HG03097 (cell line): ENCODE data around the gene PRMT7.
A peak's percentile ranks its signal among the peaks of the same experiment; 100 is the strongest.

Experiments
- ATAC-seq: cut with Tn5 transposase; IDR thresholded peaks from one replicate; pipeline ENCODE4 v1.9.1; 2021; ENCODE audit not compliant: unreplicated experiment, low FRiP score

The PRMT7 gene

DNA sequence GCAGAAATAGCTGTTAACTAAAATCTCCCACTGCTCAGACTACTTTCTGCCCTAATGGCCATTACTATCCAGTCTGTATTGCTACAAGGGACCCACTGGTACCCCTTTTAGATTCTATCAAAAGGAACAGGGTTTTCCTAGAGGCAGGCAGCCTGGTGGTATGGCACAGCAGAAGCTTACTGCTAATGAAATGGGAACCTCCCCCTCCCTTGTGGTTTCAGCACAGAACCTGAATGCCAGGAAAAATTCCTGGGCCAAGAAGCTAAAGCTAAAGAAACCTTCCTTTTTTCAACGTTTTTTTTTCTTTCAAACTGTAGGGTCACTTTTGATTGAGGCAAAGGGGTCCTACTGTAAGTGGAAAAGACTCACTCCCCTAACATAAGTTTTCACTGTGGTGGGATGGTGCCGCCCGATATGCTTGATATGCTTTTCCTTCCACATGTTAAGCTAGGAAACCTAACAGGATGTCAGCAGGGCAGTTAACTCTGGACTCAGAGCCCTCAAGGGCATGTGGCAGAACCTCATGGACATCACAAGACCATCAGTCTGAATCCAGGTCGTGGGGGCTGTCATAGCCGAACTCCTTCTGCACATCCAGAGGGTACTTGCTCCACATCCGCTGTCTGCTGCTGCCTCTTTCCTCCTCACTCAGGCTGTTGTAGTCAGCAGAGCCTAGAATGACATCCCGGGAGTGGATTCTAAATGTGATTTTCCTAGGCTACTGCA is 9.9 kb upstream of the PRMT7 start:
- no peak for ATAC-seq

DNA sequence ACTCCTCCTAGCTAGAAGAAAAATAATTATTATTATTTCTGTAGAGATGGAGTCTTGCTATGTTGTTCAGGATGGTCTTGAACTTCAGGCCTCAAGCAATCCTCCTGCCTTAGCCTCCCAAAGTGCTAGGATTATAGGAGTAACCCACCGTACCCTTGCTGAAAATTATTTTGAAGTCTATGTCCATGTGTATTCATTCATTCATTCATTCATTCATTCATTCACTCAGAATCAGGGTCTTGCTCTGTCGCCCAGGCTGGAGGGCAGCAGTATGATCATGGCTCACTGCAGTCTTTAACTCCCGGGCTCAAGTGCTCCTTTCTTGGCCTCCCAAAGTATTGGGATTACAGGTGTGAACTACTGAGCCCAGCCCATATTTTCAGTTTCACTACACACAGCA is 4.2 kb upstream of the PRMT7 start:
- no peak for ATAC-seq

DNA sequence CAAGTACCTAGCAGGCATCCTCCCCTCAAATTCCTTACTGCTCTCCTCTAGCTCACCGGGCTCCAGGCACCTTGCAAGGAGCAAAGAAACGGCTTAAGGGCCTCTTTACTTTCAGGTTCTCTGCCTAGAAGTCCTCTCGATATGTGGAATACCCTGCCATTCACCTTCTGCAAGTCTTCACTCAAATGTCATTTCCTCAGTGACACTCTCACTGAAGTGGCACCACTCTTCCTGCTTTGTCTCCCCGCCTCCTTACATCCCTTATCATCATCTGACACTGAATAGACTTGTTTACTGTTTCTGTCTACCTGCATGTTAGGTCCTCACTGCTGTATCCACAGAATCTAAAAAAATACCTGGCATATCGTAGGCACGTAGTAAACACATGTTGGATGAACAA is 1.0 kb upstream of the PRMT7 start:
- ATAC-seq, result no peak

DNA sequence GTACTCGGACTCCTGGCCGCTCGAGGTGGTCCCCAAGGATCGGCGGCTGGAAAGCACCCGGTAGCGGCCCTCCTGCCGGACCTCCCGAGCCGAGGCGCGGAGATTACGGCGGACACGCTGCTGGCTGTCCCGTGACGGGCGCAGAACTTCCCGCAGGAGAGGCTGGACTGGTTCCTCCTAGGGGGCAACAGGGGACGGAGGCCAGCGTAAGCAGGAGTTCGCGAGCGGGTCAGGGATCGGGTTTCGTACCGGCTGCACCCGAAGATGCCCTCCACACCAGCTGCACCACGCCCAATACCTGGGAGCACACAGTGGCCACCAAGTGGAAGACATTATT is 414 bp upstream of the PRMT7 start:
- ATAC-seq, result peak; percentile 36

DNA sequence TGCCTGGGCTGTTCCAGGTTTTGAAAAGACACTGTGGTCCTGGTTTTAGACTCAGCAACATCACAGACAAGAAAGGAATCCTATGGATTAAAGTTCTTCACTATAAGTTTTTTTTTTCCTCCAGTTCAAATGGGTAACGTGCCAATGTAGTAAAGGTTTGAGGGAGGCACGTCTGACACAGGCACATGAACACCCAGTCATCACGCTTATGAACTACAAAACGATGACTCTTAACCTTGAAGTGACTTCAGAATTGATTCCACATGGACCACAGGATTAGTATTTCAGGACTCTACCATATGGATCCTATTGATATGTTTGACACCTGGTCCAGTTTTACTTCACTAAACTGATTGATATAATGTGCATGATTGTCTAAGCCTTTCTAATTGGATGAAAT is 2.3 kb downstream of the PRMT7 start:
- no peak for ATAC-seq

DNA sequence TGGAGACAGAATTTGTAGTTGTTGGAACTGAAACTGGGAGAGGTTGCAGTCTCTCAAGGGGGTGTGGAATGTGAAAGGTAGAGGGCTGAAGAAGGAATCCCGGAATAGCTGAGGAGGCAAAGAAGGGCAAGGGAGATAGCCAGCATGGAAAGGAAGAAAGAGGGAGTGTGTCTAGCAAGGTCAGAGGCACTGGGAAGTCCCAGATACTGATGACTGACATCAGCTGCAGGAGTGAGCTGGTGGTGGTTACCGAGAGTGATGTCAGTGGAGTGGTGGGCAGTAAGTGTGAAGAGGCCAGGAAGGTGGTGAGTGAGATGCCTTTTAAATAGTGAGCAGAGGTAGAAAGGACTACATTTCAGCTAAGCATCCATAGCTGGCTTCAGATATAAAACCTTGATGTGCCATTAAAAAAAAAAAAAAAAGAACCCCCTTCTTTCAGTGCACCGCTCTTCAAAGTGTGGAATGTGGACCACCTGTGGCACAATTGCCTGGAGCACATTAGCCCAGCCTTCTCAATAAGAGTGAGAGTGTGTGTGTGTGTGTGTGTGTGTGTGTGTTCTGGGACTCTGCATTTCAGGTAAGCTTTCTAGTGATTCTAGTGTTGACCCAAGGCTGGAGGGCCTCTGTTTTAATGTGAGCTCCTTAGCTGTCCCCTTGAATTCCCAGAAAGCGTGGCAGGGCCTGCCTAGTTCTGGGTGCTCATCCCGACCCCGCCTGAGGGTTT is 8.5 kb downstream of the PRMT7 start:
- ATAC-seq, result no peak

DNA sequence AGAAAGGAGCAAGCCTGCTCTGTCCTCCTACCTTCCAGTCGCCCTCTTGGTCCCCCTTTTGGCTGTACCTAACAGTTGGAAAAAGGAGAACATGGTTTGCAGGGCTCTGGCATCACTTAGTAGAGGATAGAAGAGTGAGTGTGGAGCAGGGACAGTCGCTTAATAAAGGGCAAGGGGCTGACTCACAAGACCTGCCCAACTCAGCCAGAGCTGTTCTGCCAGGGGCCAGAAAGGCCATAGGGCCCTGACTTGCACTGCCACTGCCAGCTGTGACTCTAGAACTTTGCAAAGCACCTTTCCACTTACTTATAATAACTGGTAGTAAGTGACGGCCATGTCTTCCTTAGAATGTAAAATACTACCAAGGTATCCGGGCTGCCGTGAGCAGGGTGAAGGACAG is 13.5 kb downstream of the PRMT7 start:
- no peak for ATAC-seq

DNA sequence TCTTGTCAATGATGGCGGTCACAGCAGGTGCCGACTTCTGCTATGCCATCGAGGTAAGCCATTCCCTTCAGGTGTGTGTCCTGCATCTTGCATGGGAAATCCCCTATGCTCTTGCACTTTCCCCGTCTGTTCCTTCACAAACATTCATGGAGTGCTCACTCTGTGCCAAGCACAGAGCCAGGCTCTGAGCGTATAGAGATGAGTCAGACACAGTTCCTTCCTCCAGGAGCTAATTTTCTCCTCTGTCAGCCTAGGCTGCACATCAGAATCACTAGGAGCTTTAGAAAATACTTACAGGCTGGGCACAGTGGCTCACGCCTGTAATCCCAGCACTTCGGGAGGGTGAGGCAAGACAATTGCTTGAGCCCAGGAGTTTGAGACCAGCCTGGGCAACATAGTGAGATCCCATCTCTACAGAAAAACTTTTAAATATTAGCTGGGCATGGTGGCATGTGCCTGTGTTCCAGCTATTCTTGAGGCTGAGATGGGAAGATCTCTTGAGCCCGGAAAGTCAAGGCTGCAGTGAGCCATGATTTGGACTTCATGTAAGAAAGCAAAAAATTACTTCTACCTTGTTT is 14.1 kb downstream of the PRMT7 start:
- ATAC-seq, result no peak

DNA sequence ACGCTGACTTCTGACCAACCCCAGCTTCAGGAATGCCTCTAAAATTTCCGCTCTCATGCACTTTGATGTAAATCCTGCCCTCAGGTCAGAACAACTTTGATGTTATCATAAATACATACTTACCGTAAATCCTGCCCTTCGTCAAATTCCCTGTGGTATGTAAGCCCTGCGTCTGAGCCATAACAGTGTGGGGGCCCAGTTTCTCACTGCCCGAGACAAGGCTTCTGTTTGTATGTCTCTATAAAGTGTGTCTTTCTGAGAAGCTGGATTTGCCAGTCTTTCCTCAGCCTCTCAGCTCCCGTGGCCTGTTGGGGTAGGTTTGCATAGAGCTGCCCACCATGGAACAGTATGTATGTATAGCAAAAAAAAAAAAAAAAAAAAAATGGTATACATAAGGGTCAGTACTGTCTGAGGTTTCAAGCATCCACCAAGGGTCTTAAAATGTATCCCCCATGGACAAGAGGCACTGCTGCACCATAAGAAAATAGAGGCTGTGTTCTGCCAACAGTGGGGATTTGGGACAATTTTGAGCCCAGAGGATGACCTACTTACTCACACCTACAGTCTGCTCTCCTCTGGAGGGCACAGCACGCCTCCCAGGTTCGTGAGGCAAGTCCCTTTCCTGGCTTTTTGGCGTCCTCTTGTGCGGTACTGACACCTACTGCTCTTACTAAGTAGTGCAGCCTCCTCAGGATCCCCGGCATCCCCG is 17.5 kb downstream of the PRMT7 start:
- no peak for ATAC-seq

DNA sequence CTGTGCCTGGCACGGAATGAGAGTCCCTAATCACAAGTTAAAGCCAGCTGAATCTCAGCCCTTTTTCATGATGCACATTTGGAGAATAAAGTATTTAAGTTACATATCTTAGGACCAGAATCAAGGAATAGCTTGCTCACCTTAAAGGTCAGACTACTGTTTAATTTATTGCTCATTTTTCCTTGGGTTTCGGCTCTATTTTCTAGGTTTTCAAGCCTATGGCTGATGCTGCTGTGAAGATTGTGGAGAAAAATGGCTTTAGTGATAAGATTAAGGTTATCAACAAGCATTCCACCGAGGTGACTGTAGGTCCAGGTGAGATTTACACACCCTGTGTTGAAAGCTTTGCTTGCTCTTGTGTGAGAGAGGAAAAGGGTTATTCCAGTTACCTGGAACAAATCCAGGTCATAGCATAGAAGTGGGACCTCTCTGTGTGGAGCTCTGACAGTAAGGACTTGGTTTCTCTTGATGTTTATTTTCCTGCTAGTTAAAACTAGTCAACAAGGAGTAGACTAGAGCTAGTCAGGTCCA is 18.1 kb downstream of the PRMT7 start:
- no peak for ATAC-seq

DNA sequence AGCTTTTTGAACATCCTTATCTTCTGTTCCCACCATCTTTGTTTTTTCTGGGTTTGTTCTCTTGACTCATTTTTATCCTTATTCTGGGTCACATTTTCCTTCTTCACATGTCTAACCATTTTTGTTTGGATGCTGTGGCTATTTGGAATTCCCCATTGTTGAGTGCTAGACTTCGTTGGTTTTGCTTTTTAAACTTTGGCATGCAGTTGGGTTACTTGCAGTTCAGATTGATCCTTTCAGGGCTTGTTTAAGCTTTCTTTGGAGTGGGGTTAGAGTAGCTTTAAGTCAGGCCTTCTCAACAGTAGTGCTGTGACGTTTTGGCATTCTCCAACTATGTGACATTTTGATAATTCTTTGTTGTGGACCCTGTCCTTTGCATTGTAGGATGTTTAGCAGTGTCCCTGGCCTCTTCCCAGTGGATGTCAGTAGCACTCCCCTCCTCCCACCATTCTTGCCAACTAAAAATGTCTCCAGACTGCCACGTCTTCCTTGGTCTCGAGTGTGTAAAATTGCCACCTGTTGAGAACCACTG is 21.1 kb downstream of the PRMT7 start:
- no peak for ATAC-seq

DNA sequence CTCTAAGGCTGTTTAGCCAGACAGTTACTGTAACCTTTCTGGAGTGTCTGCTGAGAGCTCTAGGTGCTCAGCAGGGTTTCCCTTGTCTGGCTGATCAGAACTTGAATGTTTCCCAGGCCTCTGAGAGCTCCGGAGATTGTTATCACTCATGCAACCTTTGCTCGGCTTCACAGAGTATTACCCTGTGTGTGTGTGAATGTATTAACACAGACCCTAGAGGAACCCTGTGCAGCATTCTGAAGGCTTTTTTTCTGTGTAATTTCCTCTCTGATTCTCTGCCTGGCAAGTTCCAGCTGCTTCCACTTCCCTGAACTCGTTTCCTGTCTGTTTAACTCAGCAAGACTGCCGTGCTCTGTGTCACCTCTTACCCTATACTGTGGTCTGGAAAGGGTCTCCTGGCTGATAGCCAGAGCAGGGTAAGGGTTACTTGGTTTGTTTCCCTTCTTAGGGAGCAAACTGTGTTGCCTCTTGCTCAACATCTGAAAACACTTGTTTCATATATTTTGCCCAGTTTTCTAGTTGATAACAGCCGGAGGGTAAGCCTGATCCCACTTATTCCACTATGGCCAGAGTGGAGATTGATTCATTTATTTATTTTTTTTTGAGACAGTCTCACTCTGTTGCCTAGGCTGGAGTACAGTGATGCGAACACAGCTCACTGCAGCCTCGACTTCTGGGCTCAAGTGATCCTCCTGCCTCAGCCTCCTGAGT is 21.7 kb downstream of the PRMT7 start:
- no peak for ATAC-seq

DNA sequence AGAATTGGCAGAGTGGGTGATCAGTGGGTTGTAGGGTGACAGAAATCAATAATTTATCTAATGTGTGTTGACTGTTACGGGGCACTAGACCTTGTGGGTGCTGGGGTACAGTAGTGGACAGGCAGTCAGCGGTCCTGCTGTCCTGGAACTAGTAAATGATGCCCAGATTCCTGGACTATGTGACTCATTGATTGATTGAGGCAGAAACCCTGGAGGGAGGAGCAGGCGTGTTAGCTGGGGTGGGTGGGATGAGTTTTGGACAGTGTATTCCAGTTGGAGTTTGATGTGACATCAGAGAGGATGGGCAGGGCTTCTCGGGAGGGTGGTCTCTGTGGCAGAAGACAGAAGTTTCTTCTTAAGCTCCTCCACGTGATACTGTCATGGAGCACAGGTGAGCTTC is 24.4 kb downstream of the PRMT7 start:
- ATAC-seq, result no peak

DNA sequence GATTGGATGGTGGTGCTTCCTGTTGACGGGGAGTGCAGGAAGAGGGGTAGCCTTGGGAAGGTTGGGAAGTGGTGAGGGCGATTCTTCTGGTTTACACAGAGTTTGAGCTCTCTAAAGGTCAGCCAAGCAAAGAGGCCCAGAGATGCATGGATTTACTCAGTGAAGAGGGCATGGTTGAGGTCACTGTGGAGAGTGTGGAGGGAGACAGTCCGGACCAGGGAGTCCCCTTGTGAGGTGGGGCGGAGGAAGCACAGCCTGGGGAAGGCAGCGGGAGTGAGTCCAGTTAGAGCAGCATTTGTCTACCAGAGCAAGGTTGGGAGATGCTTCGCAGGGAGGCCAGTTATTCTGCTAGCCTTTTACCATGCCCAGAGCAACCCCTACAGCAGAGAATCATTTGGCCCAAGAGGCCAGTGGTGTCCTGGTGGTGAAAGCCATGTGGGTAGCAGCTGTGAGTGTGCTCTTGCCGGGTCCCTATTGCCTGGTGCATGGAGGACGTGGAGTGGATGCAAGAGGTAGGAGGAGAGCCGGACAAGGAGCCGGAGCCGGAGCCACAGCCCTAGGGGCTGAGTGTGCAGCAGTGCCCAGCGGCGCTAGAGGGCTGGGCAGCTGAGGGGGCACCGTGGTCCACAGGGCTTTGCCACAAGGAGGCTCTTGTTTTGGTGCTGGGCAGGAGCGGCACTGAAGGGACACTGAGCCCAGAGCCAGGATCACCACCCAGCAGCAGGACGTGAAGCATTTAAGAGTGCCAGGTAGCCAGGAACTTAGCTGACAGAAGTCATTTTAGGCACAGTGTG is 27.7 kb downstream of the PRMT7 start:
- ATAC-seq, result no peak

DNA sequence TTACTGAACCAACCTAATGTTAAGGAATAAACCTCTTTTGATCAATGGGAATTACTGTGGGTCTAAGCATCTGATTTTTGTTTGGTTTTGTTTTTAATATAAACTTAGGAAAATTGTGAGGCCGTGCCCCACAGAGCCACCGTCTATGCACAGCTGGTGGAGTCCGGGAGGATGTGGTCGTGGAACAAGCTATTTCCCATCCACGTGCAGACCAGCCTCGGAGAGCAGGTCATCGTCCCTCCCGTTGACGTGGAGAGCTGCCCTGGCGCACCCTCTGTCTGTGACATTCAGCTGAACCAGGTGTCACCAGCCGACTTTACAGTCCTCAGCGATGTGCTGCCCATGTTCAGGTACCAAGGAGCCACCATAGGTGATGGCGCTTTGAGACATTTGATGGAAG is 28.4 kb downstream of the PRMT7 start:
- no peak for ATAC-seq

DNA sequence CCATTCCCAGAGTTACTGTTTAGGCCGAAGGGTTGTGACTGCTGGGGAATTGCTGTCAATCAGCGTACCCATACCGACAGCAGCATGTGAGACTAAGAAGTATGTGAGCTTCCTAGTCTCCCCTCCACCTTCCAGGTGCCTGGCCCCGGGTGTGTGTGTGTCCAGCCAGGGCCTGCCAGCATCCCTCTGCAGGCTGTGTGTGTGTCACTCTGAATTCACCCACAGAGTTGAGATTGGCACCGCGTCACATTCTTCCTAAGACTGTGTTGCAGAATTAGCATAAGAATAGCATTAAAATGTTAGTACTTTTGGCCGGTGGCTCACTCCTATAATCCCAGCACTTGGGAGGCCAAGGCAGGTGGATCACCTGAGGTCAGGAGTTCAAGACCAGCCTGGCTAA is 31.8 kb downstream of the PRMT7 start:
- no peak for ATAC-seq

DNA sequence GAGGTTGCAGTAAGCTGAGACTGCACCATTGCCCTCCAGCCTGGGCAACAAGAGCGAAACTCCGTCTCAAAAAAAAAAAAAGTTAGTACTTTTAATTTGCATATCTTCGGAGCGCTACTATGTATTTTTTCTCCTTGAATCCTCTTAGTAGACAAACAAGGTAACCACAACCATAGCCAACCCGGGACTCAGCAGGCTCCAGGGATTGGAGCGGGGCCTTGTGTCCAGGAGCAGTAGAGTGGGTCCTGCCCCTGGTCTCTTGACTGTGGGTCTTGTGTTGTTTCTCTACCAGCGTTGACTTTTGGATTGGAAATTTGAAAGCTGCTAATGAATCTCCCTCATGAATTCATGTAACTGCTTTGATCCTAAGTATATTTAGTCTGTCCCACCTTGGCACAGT is 32.3 kb downstream of the PRMT7 start:
- no peak for ATAC-seq

DNA sequence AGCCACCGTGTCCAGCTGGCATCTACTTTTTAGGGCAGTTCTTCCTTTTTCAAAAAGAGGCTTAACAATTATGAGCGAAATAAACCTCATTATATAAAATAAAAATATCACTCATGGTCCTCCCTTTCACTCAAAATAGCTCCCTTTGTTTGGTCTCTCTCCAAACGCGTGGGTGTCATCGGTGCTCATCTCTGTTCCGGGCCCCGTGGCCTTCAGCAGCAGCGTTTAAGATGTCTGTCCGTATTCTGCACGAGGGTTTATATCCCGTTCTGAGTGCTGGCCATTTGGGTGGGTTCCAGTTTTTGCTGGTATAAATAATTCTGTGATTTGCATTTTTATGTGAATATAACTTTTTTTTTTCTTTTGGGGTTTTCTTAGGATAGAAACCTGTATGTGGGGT is 33.4 kb downstream of the PRMT7 start:
- no peak for ATAC-seq

DNA sequence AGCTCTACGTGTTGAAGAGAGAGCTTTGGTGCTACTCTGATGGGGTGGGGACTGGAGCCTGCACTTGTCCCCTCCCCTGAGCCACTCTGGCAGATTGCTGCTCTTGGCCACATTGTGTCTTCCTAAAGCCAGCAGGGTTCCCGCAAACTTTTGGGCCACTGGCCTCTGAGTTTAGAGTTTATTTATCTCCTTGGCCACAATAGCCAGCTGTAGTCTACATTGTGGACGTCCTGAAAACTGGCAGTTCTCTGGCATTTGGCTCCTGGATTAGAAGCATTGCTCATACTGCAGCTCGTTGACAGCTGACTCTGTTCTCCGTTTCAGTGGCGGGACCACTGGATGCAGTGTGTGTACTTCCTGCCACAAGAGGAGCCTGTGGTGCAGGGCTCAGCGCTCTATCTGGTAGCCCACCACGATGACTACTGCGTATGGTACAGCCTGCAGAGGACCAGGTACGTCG is 34.6 kb downstream of the PRMT7 start:
- ATAC-seq, result no peak
